ENCODE results near the gene MMP17.

The MMP17 gene

GRCh38 chr12:131797588-131797934, 30.6 kb upstream of the MMP17 start:
- H3K36me3 ChIP-seq (ENCODE audit: control insufficient read depth in 2 of 2, insufficient read depth in 1 of 2, low read length in 2 of 2), result peaks cover 0 to 77% of the 10 kb centered on the region in 2 experiments; a peak in 2 of 3 replicates
- no peak overlapping the region for H3K4me3 ChIP-seq (ENCODE audit: low read depth, low read length)
- H3K4me1 ChIP-seq (ENCODE audit: control insufficient read depth, insufficient read depth, low read length), result no peaks in the 10 kb centered on the region
- POLR2A ChIA-PET, result no interaction called here
- TF ChIP-seq ZNF398 (tag by site-specific recombination; IDR thresholded peaks at IDR 0.05) (no peak), TCF7L2 (IDR thresholded peaks at IDR 0.05; ENCODE audit: borderline replicate concordance, low read depth, low read length) (no peak), KLF10 (tag by site-specific recombination; IDR thresholded peaks at IDR 0.05) (no peak), OVOL3 (tag by site-specific recombination; IDR thresholded peaks at IDR 0.05) (no peak), ZNF561 (tag by site-specific recombination; IDR thresholded peaks at IDR 0.05; ENCODE audit: borderline replicate concordance) (no peak)
- CTCF ChIA-PET, result interaction anchor here (0.7 kb wide), 1 partner anchor 722 kb away, joined by 3 read pairs; no protein-coding TSS in a partner anchor
- no peaks in the 10 kb centered on the region for H3K9me3 ChIP-seq (ENCODE audit: control insufficient read depth, insufficient read depth, low read depth, low read length)
- H3K27ac ChIP-seq (ENCODE audit: extremely low read depth, low read depth, low read length), result no peak overlapping the region

- no peaks in the 10 kb centered on the region for H3K9me3 ChIP-seq (ENCODE audit: control insufficient read depth, insufficient read depth, low read depth, low read length)
- H3K4me1 ChIP-seq (ENCODE audit: control insufficient read depth, insufficient read depth, low read length), result no peaks in the 10 kb centered on the region
- H3K4me3 ChIP-seq (ENCODE audit: low read depth, low read length), result no peak overlapping the region
- POLR2A ChIA-PET, result no interaction called here
- peaks cover 0 to 66% of the 10 kb centered on the region in 2 experiments; a peak in 1 of 3 replicates for H3K36me3 ChIP-seq (ENCODE audit: control insufficient read depth in 2 of 2, insufficient read depth in 1 of 2, low read length in 2 of 2)
- no peak overlapping the region for H3K27ac ChIP-seq (ENCODE audit: extremely low read depth, low read depth, low read length)
- TF ChIP-seq RBAK (tag by site-specific recombination; IDR thresholded peaks at IDR 0.05), result no peak
- CTCF ChIA-PET, result no interaction called here
Measured at GRCh38 chr12:131799195-131799594, 29.0 kb upstream of the MMP17 start.

- H3K27ac ChIP-seq (ENCODE audit: extremely low read depth, low read depth, low read length), result no peak overlapping the region
- ChIA-PET POLR2A (no interaction called here), CTCF (interaction anchor here (0.7 kb wide), 1 partner anchor 20 kb away, joined by 3 read pairs; no protein-coding TSS in a partner anchor)
- peaks cover 0 to 58% of the 10 kb centered on the region in 2 experiments; a peak in 2 of 3 replicates for H3K36me3 ChIP-seq (ENCODE audit: control insufficient read depth in 2 of 2, insufficient read depth in 1 of 2, low read length in 2 of 2)
- TF ChIP-seq ZNF350 (tag by site-specific recombination; IDR thresholded peaks at IDR 0.05) (no peak), ZIC2 (tag by site-specific recombination; IDR thresholded peaks at IDR 0.05) (peak; percentile 96)
- no peak overlapping the region for H3K4me3 ChIP-seq (ENCODE audit: low read depth, low read length)
- H3K4me1 ChIP-seq (ENCODE audit: control insufficient read depth, insufficient read depth, low read length), result no peaks in the 10 kb centered on the region
- H3K9me3 ChIP-seq (ENCODE audit: control insufficient read depth, insufficient read depth, low read depth, low read length), result no peaks in the 10 kb centered on the region
Measured at GRCh38 chr12:131799828-131800593, 28.2 kb upstream of the MMP17 start.

- H3K36me3 ChIP-seq (ENCODE audit: control insufficient read depth in 2 of 2, insufficient read depth in 1 of 2, low read length in 2 of 2), result peaks cover 0 to 55% of the 10 kb centered on the region in 2 experiments; a peak in 2 of 3 replicates
- CTCF ChIA-PET, result interaction anchor here (0.7 kb wide), 1 partner anchor 20 kb away, joined by 3 read pairs; no protein-coding TSS in a partner anchor
- H3K4me3 ChIP-seq (ENCODE audit: low read depth, low read length), result no peak overlapping the region
- no peak overlapping the region for H3K27ac ChIP-seq (ENCODE audit: extremely low read depth, low read depth, low read length)
- POLR2A ChIA-PET, result no interaction called here
- H3K9me3 ChIP-seq (ENCODE audit: control insufficient read depth, insufficient read depth, low read depth, low read length), result no peaks in the 10 kb centered on the region
- H3K4me1 ChIP-seq (ENCODE audit: control insufficient read depth, insufficient read depth, low read length), result no peaks in the 10 kb centered on the region
- TF ChIP-seq ZNF157 (tag by site-specific recombination; IDR thresholded peaks at IDR 0.05), result no peak
- TF ChIP-seq EGR2 (tag by site-specific recombination; IDR thresholded peaks at IDR 0.05; ENCODE audit: low read depth), result 0 out of 2 replicates have a peak, but pooled peaks have one; percentile 10
- TF ChIP-seq ZNF639 (tag by site-specific recombination; IDR thresholded peaks at IDR 0.05), result no peak
- TF ChIP-seq ZNF311 (tag by site-specific recombination; IDR thresholded peaks at IDR 0.05; ENCODE audit: borderline replicate concordance), result no peak
- no peak for TF ChIP-seq ZBTB49 (tag by site-specific recombination; IDR thresholded peaks at IDR 0.05; ENCODE audit: low read depth)
- TF ChIP-seq KLF7 (tag by site-specific recombination; IDR thresholded peaks at IDR 0.05; ENCODE audit: borderline replicate concordance), result no peak
- 0 out of 2 replicates have a peak, but pooled peaks have one; percentile 9 for TF ChIP-seq ATF2 (tag by site-specific recombination; IDR thresholded peaks at IDR 0.05; ENCODE audit: low read depth)
- TF ChIP-seq ZNF449 (tag by site-specific recombination; IDR thresholded peaks at IDR 0.05), result no peak
- peak; percentile 33; the same call in 1 of the 2 replicates for TF ChIP-seq ZFHX2 (tag by site-specific recombination; conservative IDR thresholded peaks at IDR 0.05)
Measured at GRCh38 chr12:131800594-131801135, 27.5 kb upstream of the MMP17 start.
